Pancreas (tissue), 10 donors: ENCODE results near the gene TMPRSS7. TPM values are rescaled to one million over a fixed set of nuclear protein-coding genes. Genes with fewer than 3 reads are reported as not detected.

Experiments used
- ATAC-seq, 4 donors: fragments of 200-7000 bp; cut with Tn5 transposase; one replicate each; pipeline versions ENCODE4 v1.8.0 to v1.9.1; 2020; ENCODE audit warnings: mild to moderate bottlenecking in 4 of 4, moderate library complexity in 4 of 4
- DNase-seq, 6 donors: peaks; one replicate each; pipeline ENCODE4 v3.0.0-alpha.2; 2020
- FAIRE-seq: peaks from 2 replicates; lab custom pipeline; 2012; peaks lifted over from hg19 to GRCh38; lab: Jason Lieb, UNC
- H3K27ac ChIP-seq, 4 donors: fragments of 200-600 bp; sonication (generic); 1 replicate in 3 of 4; 2 replicates in 1 of 4; pipeline versions ENCODE4 v1.5.0 to v1.8.0; 2020
- H3K27me3 ChIP-seq, 4 donors: fragments of 200-600 bp; one replicate each; pipeline ENCODE4 v1.8.0; 2021
- H3K36me3 ChIP-seq, 3 donors: fragments of 200-600 bp; sonication (generic) in 1 of 3; one replicate each; pipeline versions ENCODE4 v1.5.0 to v1.8.0; 2020 to 2021
- H3K4me1 ChIP-seq, 3 donors: fragments of 200-600 bp; one replicate each; pipeline ENCODE4 v1.8.0; 2021
- H3K4me3 ChIP-seq, 4 donors: fragments of 200-600 bp; sonication (generic) in 2 of 4; one replicate each; pipeline versions ENCODE4 v1.5.0 to v1.8.0; 2020 to 2021
- H3K9me3 ChIP-seq, 4 donors: fragments of 200-600 bp; one replicate each; pipeline ENCODE4 v1.8.0; 2021
- WGBS, 2 donors: extraction: QIAGEN DNeasy Blood & Tissue Kit; methylation state at CpG; one replicate each; pipeline ENCODE4 v1.1.7; 2013; 5-methylcytosine and 5-hydroxymethylcytosine counted together
- intact Hi-C, 3 donors: fragments of 100-400 bp; cut with DNase I; formaldehyde crosslinking; loops; one replicate each; pipeline versions ENCODE4 v1.11.1 to v1.14.2; 2022
- polyA plus RNA-seq, 2 donors: library from polyadenylated mRNA; stranded (reverse); fragments of 200-250 nt; gene quantifications; one replicate each; pipeline ENCODE4 v1.2.3, GENCODE V29; 2013
- total RNA-seq, 6 donors: library from RNA; stranded (reverse); fragmentation: NEBNext Ultra II Directional in 4 of 6; extraction: Animal tissue kit (Norgen Biotek cat#: 25700) in 4 of 6; gene quantifications; one replicate each; pipeline versions ENCODE4 v1.2.1 to v1.2.4, GENCODE V29; 2021 to 2023
- TF ChIP-seq, protein P1 (sequence below), 4 donors: fragments of 200-600 bp; sonication (generic) in 3 of 4; IDR thresholded peaks; one replicate each; pipeline versions ENCODE4 v1.5.0 to v1.8.0; 2021; ENCODE audit warnings: antibody characterized with exemption in 4 of 4
- donor health status: healthy with polysubstance abuse.
- donor health status: DM: no; HTN: no; CAD: no; lungs with moderate emphysema.
- donor health status: DM: no; HTN: no; CAD: no.
- donor health status: control.
- donor health status: control.
- donor health status: Bipolar disorder and iron deficiency.
- donor health status: DM: yes; HTN: yes; CAD: no.
- donor health status: DM: no; HTN: no; CAD: no.
- donor health status: DM: no; HTN: no; CAD: no.
- donor health status: DM: yes; HTN: yes; CAD: no.

The TMPRSS7 gene
- total and polyA plus RNA-seq, 8 donors: 0.04 to 0.14 (median 0.08) TPM; not detected in 4

DNA sequence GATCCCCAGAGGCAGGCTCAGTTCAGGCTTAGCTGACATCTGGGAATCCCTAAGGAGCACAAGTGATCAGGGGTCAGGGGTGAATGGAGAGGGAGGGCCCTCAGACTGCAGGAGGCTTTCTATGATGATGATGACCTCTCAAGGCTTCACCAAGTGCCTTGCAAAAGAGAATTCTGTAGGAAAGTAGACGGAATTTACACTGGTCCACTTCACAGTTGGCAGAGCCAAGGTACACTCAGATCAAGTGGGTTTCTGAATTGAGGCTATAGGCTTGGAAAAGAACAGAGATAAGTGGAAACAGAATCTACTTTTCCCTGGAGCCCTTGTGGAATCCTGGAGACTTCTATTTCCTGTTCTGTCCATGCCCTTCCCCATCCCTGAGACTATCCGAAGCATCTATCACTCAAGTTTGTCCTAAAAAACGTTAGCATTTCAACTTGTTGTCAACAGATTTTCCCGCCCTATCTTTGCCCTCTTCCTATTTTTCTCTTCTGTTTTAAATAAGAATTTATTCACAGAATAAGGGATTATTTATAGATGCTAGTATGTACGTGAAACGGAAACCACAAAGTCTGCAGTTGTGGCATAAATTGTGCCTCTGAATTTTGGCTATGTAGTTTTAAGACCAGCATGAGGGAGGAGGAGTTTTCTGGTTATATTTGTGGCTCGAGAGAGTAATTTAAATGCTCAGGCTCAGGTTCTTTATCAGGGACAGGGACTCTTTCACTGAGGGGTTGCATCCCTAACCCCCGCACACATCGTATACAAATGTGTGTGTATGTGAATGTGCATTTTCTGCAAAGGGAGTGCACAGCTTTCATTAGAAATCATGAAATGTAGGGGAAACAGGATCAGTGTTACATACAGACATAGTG is 85.7 kb downstream of the TMPRSS7 start:
- ATAC-seq (no peak), DNase-seq (no peak), FAIRE-seq (no peak)
- no peaks in the 10 kb centered on the region for H3K9me3 ChIP-seq
- H3K4me3 ChIP-seq: no peak overlapping the region
- WGBS, 2 donors: 80 to 85% methylated on average over 9 of the region's 9 CpGs
- peaks cover 9 to 14% (median 12%) of the 10 kb centered on the region in 3 donors for H3K4me1 ChIP-seq
- TF ChIP-seq, protein P1, sequence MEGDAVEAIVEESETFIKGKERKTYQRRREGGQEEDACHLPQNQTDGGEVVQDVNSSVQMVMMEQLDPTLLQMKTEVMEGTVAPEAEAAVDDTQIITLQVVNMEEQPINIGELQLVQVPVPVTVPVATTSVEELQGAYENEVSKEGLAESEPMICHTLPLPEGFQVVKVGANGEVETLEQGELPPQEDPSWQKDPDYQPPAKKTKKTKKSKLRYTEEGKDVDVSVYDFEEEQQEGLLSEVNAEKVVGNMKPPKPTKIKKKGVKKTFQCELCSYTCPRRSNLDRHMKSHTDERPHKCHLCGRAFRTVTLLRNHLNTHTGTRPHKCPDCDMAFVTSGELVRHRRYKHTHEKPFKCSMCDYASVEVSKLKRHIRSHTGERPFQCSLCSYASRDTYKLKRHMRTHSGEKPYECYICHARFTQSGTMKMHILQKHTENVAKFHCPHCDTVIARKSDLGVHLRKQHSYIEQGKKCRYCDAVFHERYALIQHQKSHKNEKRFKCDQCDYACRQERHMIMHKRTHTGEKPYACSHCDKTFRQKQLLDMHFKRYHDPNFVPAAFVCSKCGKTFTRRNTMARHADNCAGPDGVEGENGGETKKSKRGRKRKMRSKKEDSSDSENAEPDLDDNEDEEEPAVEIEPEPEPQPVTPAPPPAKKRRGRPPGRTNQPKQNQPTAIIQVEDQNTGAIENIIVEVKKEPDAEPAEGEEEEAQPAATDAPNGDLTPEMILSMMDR (IDR thresholded peaks at IDR 0.05): no peak
- no peak overlapping the region for H3K27ac ChIP-seq
- H3K27me3 ChIP-seq: no peaks in the 10 kb centered on the region
- H3K36me3 ChIP-seq: peaks cover 0 to 25% (median 0%) of the 10 kb centered on the region in 3 donors
- intact Hi-C loops: no loop called here

DNA sequence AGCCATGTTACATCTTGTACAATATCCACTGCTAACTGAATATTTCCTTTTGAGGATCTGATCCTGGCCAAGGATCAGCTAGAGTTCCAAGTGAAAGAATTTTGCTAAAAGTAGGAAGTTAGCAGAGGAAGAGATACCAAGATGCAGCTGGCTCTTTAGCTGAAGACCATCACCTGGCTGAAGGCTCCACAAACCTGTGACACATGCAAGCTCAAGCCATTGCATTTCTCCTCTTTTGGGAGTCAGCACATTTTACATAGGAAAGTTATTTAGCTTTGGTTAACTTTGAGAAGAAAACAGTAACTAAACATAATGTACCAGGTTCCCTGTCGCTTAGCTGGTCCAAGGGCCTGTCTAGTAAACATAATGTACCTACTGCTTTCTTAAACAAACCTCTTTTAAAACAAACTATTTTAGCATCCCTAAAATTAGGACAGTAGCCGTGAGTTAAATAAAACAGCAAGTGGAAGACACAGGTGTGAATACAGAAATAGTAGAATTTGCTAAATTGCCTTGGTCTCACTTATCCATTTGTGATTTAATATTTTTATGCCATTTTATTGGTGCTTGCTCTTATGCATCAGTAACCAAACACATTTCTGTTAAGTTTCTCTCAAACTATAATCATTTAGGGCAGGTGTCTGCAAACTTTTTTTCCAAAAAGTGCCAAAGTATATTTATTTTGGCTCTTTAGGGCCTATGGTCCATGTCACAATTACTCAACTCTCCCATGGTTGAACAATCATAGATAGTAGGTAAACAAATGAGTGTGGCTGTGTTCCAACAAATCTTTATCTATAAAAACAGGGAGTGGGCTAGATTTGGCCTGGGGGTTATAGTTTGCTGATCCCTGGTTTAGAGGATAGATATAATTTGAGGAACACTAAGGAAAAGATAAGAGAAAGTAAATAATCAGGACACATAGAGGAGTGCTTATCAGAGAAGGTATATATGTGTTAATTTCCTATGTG is 87.3 kb downstream of the TMPRSS7 start:
- no peaks in the 10 kb centered on the region for H3K27me3 ChIP-seq
- TF ChIP-seq, protein P1 (IDR thresholded peaks at IDR 0.05): no peak
- H3K9me3 ChIP-seq: no peaks in the 10 kb centered on the region
- H3K4me3 ChIP-seq: no peak overlapping the region
- 82 to 87% methylated on average over 2 of the region's 2 CpGs for WGBS, 2 donors
- FAIRE-seq: no peak
- ATAC-seq: peak in 1 of 4 donors; percentile 41
- H3K4me1 ChIP-seq: peaks cover 9 to 14% (median 12%) of the 10 kb centered on the region in 3 donors
- no peak overlapping the region for H3K27ac ChIP-seq
- no peak for DNase-seq
- H3K36me3 ChIP-seq: peaks cover 0 to 18% (median 0%) of the 10 kb centered on the region in 3 donors
- intact Hi-C loops: no loop called here

DNA sequence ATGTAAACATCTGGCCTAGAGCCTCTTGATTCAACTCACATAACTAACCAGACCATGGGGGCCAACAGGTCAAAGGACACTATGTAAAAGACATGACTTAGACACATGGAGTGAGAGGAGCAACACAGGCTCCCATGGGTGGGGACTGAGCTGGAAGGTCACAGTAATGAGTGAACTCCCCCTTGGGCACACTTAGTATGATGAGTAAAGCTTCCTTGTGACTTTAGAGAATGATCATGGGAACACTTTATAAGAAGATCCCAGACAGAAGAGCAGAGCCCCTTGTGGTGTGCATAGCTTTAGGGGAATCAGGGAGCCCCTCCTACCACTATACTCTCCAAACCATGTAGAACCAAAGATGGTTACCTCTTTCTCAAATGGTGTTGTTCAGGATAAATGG is 88.3 kb downstream of the TMPRSS7 start:
- ATAC-seq (no peak), FAIRE-seq (no peak), DNase-seq (no peak)
- H3K4me1 ChIP-seq: peaks cover 9 to 14% (median 12%) of the 10 kb centered on the region in 3 donors
- TF ChIP-seq, protein P1 (IDR thresholded peaks at IDR 0.05): no peak
- no peaks in the 10 kb centered on the region for H3K27me3 ChIP-seq
- no peak overlapping the region for H3K27ac ChIP-seq
- H3K4me3 ChIP-seq: no peak overlapping the region
- H3K9me3 ChIP-seq: no peaks in the 10 kb centered on the region
- intact Hi-C loops: no loop called here
- H3K36me3 ChIP-seq: peaks cover 0 to 9% (median 0%) of the 10 kb centered on the region in 3 donors

DNA sequence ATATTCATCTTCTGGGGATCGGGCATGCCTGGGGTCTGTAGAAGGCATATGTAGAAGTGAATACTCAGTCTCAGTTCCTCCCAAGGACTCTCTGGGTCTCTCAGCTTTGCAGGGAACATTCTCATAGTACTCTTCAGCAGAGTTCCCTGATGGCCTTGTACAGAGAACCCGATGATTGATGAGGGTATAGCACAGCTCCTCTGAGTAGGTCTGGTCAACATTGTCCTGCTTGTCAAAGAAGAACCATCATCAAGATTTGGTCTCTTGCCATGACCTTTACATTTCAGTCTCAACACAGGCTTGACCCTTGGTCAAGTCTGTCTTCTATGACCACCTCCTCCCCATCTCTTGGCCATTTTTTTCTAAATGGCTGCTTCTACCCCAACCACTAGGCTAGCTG is 89.0 kb downstream of the TMPRSS7 start:
- Histone ChIP-seq H3K27me3 (no peaks in the 10 kb centered on the region), H3K36me3 (peaks cover 0 to 11% (median 0%) of the 10 kb centered on the region in 3 donors), H3K4me3 (no peak overlapping the region), H3K27ac (no peak overlapping the region), H3K9me3 (no peaks in the 10 kb centered on the region), H3K4me1 (peaks cover 9 to 14% (median 12%) of the 10 kb centered on the region in 3 donors)
- TF ChIP-seq, protein P1 (IDR thresholded peaks at IDR 0.05): no peak
- WGBS, 2 donors: 89 to 90% methylated on average over 2 of the region's 2 CpGs
- DNase-seq: no peak
- no peak for FAIRE-seq
- intact Hi-C loops: no loop called here
- no peak for ATAC-seq
